ENCODE results near the gene MEIS2.

DNA sequence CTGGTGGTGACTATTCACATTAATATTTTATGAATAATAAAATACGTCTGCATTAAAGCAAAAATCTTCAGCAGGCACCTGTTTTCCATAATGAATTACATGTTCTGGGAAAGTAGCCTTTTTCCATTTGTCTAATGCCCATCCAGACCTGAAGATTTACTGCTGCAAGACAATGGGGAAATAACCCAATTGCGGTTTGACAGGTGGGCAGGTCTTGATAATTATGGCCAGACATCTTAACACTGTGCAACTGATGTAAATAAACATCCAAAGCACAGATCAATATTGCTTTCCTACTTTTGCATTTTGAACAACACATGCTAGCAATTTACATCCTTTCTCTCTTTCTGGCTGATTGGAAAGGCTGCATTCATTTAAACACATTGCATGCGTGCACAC lies 173.9 kb downstream of the MEIS2 start:
- TF ChIP-seq, protein P1, sequence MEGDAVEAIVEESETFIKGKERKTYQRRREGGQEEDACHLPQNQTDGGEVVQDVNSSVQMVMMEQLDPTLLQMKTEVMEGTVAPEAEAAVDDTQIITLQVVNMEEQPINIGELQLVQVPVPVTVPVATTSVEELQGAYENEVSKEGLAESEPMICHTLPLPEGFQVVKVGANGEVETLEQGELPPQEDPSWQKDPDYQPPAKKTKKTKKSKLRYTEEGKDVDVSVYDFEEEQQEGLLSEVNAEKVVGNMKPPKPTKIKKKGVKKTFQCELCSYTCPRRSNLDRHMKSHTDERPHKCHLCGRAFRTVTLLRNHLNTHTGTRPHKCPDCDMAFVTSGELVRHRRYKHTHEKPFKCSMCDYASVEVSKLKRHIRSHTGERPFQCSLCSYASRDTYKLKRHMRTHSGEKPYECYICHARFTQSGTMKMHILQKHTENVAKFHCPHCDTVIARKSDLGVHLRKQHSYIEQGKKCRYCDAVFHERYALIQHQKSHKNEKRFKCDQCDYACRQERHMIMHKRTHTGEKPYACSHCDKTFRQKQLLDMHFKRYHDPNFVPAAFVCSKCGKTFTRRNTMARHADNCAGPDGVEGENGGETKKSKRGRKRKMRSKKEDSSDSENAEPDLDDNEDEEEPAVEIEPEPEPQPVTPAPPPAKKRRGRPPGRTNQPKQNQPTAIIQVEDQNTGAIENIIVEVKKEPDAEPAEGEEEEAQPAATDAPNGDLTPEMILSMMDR (IDR thresholded peaks at IDR 0.05; ENCODE audit: low read length): no peak
- TF ChIP-seq EZH2 (IDR thresholded peaks at IDR 0.05; ENCODE audit: borderline replicate concordance, low read length): no peak

Measured in OCI-LY1 (cell line).